Loucy (cell line): Measurements from ENCODE around the gene ZNF70.

ENCODE experiments used
- H2AFZ ChIP-seq: fragments of 200-600 bp; sonication (generic); 2 replicates; pipeline ENCODE4 v1.6.0; 2016; ENCODE audit warnings: antibody characterized with exemption, mild to moderate bottlenecking, low read length, moderate library complexity
- H3F3A ChIP-seq: fragments of 200-600 bp; 2 replicates; pipeline ENCODE4 v1.6.0; 2016; ENCODE audit warnings: antibody characterized with exemption, low read depth, mild to moderate bottlenecking
- H3K27me3 ChIP-seq: fragments of 200-600 bp; sonication (generic); 2 replicates; pipeline ENCODE4 v1.6.1; 2014; ENCODE audit warnings: low read length, mild to moderate bottlenecking; ENCODE audit not compliant: insufficient read depth, poor library complexity, severe bottlenecking
- H3K36me3 ChIP-seq: fragments of 200-600 bp; sonication (generic); 2 replicates; pipeline ENCODE4 v1.6.1; 2016; ENCODE audit warnings: low read length; ENCODE audit not compliant: insufficient read depth
- H3K4me1 ChIP-seq: fragments of 200-600 bp; sonication (generic); 2 replicates; pipeline ENCODE4 v1.5.1; 2014; ENCODE audit warnings: low read length, mild to moderate bottlenecking; ENCODE audit not compliant: insufficient read depth, poor library complexity, severe bottlenecking
- H3K4me2 ChIP-seq: fragments of 200-600 bp; sonication (generic); 2 replicates; pipeline ENCODE4 v1.6.0; 2014; ENCODE audit warnings: antibody characterized with exemption, low read length, low read depth, mild to moderate bottlenecking; ENCODE audit not compliant: poor library complexity, severe bottlenecking
- H3K4me3 ChIP-seq: fragments of 200-600 bp; sonication (generic); 2 replicates; pipeline ENCODE4 v1.5.1; 2014; ENCODE audit warnings: low read length, mild to moderate bottlenecking, mixed read lengths; ENCODE audit not compliant: poor library complexity, severe bottlenecking
- H3K79me2 ChIP-seq: fragments of 200-600 bp; sonication (generic); 2 replicates; pipeline ENCODE4 v1.6.1; 2014; ENCODE audit warnings: low read length; ENCODE audit not compliant: insufficient read depth
- H3K9ac ChIP-seq: fragments of 200-600 bp; sonication (generic); 2 replicates; pipeline ENCODE4 v1.6.0; 2014; ENCODE audit warnings: mild to moderate bottlenecking, low read depth, low read length, moderate library complexity; ENCODE audit not compliant: poor library complexity, severe bottlenecking
- H3K9me2 ChIP-seq: fragments of 200-600 bp; sonication (generic); replicated peaks from 2 replicates; pipeline ENCODE4 v1.6.1; 2016; ENCODE audit warnings: low read depth, low read length, mixed read lengths
- H3K9me3 ChIP-seq: fragments of 200-600 bp; sonication (generic); 2 replicates; pipeline ENCODE4 v1.6.1; 2014; ENCODE audit warnings: mild to moderate bottlenecking, antibody characterized with exemption, low read length, low read depth; ENCODE audit not compliant: insufficient read depth
- H4K20me1 ChIP-seq: fragments of 200-600 bp; sonication (generic); 2 replicates; pipeline ENCODE4 v1.6.0; 2014; ENCODE audit warnings: antibody characterized with exemption, low read length, mild to moderate bottlenecking; ENCODE audit not compliant: insufficient read depth, poor library complexity, severe bottlenecking
- EZH2phosphoT487 ChIP-seq: fragments of 200-600 bp; IDR thresholded peaks from 2 replicates; pipeline ENCODE4 v1.6.1; 2018; ENCODE audit warnings: antibody characterized with exemption, mild to moderate bottlenecking, moderate library complexity, borderline replicate concordance
- TF ChIP-seq, protein P1 (sequence below): fragments of 200-600 bp; sonication (generic); conservative IDR thresholded peaks from 2 replicates; pipeline ENCODE4 v1.5.1; 2014; ENCODE audit warnings: mild to moderate bottlenecking, antibody characterized with exemption, low read length

Gene ZNF70

DNA sequence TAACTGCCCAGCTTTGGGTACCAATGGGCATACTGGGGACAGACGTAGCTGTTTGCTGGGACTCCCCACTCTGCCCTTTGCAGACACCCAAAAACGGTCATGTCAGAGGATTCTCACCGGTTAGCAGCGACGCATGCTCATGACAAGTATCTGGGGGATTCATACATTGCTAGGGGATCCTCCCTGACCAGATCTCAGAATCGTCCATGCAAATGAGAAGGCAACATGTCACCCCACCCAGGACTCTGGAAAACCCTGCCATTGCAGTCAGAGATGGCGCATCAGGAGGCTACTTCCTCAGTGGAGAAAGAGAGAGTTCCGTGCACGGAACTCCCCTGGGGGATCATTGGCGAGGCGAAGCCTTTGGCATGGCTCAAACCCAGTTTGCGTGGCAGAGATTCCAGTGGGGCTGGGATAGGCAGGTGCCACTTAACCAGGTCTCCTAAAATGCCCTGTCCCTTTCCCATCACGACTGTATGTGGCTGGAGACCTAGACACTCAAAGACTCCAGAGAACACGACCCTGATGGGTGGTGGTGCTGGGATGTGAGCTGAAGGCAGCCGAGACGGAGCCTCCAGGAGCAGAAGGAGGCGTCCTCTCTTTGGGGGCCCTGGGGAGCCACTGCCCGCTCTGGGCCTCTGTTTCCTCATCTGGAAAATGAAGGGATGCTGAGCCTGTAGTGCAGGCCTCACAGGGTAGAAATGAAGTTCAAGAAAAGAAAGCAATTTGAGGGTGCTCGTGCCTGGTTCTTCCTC is 55.2 kb downstream of the ZNF70 start:
- H3K4me2 ChIP-seq, result peak overlapping the region; percentile 85
- peak overlapping the region; percentile 70 for H3K4me3 ChIP-seq
- TF ChIP-seq EZH2phosphoT487, result no peak
- TF ChIP-seq, protein P1, sequence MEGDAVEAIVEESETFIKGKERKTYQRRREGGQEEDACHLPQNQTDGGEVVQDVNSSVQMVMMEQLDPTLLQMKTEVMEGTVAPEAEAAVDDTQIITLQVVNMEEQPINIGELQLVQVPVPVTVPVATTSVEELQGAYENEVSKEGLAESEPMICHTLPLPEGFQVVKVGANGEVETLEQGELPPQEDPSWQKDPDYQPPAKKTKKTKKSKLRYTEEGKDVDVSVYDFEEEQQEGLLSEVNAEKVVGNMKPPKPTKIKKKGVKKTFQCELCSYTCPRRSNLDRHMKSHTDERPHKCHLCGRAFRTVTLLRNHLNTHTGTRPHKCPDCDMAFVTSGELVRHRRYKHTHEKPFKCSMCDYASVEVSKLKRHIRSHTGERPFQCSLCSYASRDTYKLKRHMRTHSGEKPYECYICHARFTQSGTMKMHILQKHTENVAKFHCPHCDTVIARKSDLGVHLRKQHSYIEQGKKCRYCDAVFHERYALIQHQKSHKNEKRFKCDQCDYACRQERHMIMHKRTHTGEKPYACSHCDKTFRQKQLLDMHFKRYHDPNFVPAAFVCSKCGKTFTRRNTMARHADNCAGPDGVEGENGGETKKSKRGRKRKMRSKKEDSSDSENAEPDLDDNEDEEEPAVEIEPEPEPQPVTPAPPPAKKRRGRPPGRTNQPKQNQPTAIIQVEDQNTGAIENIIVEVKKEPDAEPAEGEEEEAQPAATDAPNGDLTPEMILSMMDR, result no peak
- no peaks in the 10 kb centered on the region for H4K20me1 ChIP-seq
- H3K4me1 ChIP-seq, result peaks cover 38% of the 10 kb centered on the region
- H3F3A ChIP-seq, result no peaks in the 10 kb centered on the region
- no peaks in the 10 kb centered on the region for H3K27me3 ChIP-seq
- H3K79me2 ChIP-seq, result peaks cover 49% of the 10 kb centered on the region
- peak overlapping the region; percentile 89 for H3K9ac ChIP-seq
- H2AFZ ChIP-seq, result 0 out of 2 replicates have a peak overlapping the region, but pooled peaks have one; percentile 7
- no peaks in the 10 kb centered on the region for H3K9me3 ChIP-seq
- H3K36me3 ChIP-seq, result peaks cover 61% of the 10 kb centered on the region; the same call in 1 of the 2 replicates
- no peaks in the 10 kb centered on the region for H3K9me2 ChIP-seq

DNA sequence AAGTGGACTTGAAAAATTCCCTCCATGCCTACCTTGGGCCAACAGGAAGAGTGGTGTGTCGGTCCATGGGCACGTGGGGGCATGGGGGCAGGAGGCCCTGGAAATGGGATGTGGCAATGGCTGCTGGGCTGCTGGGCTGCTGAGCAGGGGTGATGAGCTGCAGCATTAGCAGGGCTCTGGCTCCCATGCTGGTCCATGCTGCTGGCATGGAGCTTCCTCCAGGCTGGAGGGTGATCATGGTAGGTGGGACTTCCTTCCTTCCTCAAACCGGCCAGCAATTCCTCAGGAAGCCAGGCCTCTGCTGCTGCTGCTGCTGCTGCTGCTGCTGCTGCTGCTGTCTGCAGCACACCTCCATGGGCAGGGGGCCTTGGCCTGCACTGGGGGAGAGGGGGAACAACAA is 55.8 kb downstream of the ZNF70 start:
- no peak for TF ChIP-seq EZH2phosphoT487
- TF ChIP-seq, protein P1, result no peak
- H3K9me3 ChIP-seq, result no peaks in the 10 kb centered on the region
- H2AFZ ChIP-seq, result no peak overlapping the region
- H3K4me2 ChIP-seq, result peak overlapping the region; percentile 85
- no peaks in the 10 kb centered on the region for H3K27me3 ChIP-seq
- peaks cover 43% of the 10 kb centered on the region for H3K79me2 ChIP-seq
- H3K4me3 ChIP-seq, result peak overlapping the region; percentile 70
- peaks cover 38% of the 10 kb centered on the region for H3K4me1 ChIP-seq
- H3F3A ChIP-seq, result no peaks in the 10 kb centered on the region
- H3K9ac ChIP-seq, result peak overlapping the region; percentile 89
- H4K20me1 ChIP-seq, result no peaks in the 10 kb centered on the region
- H3K9me2 ChIP-seq, result no peaks in the 10 kb centered on the region
- peaks cover 55% of the 10 kb centered on the region; the same call in 1 of the 2 replicates for H3K36me3 ChIP-seq

DNA sequence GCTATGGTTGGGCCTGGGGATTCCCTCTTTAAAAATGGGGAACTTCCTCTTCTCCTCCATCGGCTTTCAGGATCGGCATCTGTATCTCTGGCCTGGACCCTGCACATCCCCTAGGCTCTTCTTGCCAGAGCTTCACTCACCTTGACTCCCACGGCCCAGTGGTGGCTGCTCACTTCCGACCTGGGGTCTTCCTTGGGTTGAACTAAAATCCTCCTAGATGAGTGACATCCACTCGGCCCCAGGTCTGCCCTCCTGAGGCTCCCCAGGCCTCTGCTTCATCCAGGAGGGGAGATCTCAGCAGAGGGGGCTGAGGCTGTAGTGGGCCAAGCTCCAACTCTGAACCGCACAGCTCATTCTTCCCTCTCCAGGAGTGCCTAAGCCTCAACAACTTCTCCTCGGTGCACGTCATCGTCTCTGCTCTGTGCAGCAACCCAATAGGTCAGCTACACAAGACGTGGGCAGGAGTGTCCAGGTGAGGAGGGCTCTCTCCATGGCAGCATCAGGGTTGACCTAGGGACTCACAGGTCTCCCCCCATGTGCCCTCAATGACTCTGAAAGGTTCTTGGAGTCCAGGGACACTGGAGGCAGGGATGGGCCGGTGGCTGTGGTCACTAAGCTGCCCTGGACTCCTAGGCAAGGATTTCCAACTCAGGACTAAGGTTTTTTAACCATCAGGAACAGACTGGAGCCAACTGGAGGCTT is 56.8 kb downstream of the ZNF70 start:
- no peaks in the 10 kb centered on the region for H3F3A ChIP-seq
- H3K9ac ChIP-seq, result no peak overlapping the region
- H3K9me2 ChIP-seq, result no peaks in the 10 kb centered on the region
- no peak overlapping the region for H2AFZ ChIP-seq
- no peaks in the 10 kb centered on the region for H4K20me1 ChIP-seq
- peaks cover 38% of the 10 kb centered on the region for H3K4me1 ChIP-seq
- H3K4me2 ChIP-seq, result no peak overlapping the region
- H3K36me3 ChIP-seq, result peaks cover 54% of the 10 kb centered on the region; the same call in 1 of the 2 replicates
- no peaks in the 10 kb centered on the region for H3K9me3 ChIP-seq
- H3K79me2 ChIP-seq, result peaks cover 33% of the 10 kb centered on the region
- H3K4me3 ChIP-seq, result no peak overlapping the region
- H3K27me3 ChIP-seq, result no peaks in the 10 kb centered on the region
- TF ChIP-seq, protein P1, result no peak
- TF ChIP-seq EZH2phosphoT487, result no peak
